GM12872 (cell line): ENCODE data around the gene CNPY2.

Experiments
- CTCF ChIP-seq: IDR thresholded peaks from 3 replicates; pipeline ENCODE4 v1.5.1; 2011; ENCODE audit warnings: low read depth, mild to moderate bottlenecking, low read length, moderate library complexity; ENCODE audit not compliant: insufficient read depth

CNPY2 gene

GRCh38 chr12:56350662-56351061, 34.9 kb upstream of the CNPY2 start:
- TF ChIP-seq CTCF = no peak

DNA sequence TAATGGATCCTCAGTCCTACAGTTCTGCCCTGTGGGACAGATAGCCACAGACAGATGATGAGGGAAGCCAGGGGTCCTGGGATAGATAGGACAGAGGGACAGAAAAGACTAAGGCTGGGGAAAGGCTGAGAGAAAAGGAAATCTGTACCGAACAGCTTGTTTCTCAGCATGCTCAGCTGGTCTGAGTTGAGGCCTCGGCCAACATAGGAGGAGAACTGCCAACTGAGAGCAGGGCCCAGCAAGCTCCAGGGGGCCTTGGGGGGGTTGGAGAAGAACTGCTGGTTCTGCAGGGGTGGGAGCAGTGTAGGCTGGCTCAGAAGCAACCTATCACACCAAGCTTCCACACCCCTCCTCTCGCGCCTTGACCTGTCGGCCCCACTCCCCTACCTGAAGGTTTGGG, 33.0 kb upstream of the CNPY2 start:
- TF ChIP-seq CTCF = no peak

DNA sequence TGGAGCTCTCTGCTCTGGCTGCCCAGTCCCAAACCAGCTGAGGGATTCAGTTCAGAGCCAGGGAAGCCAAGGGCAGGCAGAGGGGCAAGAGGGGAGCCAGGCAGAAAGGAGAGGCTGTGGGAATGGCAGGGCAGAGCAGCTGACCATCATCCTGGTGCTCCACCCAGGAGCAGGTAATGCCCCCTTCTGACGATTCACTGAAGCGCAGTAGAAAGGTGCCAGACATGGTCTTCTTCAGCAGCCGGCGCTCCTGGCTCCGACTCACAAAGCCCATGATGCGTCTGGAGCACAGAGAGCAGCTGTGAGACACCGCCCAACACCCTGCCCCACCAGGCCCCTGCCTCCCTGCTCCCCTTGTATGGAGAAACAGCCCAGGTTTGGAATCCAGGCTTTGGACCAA, 30.9 kb upstream of the CNPY2 start:
- TF ChIP-seq CTCF = peak; percentile 41; the same call in 2 of the 3 replicates

DNA sequence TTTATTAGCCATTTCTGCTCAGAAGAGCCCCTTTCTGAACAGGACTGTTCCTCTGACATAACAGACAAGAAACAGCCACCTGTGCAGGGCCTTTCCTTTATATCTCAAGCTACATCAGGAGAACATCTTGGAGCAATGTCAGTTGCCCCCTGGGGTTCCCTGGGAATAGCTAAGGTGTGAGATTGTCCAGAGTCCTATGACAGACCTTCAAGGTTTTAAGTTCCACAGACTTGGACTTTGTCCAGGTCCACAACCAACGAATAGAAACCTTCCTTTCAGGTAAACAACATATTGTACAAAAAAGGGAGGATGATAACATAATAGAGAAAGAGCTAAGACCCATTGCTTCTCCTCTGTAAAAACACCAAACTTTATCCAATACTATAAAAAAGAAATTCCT, 25.8 kb upstream of the CNPY2 start:
- TF ChIP-seq CTCF = no peak

GRCh38 chr12:56339158-56339422, 23.3 kb upstream of the CNPY2 start:
- no peak for TF ChIP-seq CTCF

- no peak for TF ChIP-seq CTCF
These were observed 22.7 kb upstream of the CNPY2 start, which contains the start of gene IL23A for GRCh38 chr12:56338308-56339157. IL23A (plus strand) TSS chr12:56338884; CDS start chr12:56339045, 161 bp downstream.

- no peak for TF ChIP-seq CTCF
These were observed 22.0 kb upstream of the CNPY2 start for GRCh38 chr12:56337753-56338251.
